ENCODE data around the gene ZNF280C. TPM values are rescaled to one million over a fixed set of nuclear protein-coding genes. Genes with fewer than 3 reads are reported as not detected.
A peak's percentile ranks its signal among the peaks of the same experiment; 100 is the strongest.

ZNF280C gene
- total and polyA plus RNA-seq, 2 of the 13 experiments (the other 11 are each of a cell fraction or from before 2014, with no cell fraction given), result 3.0 to 3.3 TPM

DNA sequence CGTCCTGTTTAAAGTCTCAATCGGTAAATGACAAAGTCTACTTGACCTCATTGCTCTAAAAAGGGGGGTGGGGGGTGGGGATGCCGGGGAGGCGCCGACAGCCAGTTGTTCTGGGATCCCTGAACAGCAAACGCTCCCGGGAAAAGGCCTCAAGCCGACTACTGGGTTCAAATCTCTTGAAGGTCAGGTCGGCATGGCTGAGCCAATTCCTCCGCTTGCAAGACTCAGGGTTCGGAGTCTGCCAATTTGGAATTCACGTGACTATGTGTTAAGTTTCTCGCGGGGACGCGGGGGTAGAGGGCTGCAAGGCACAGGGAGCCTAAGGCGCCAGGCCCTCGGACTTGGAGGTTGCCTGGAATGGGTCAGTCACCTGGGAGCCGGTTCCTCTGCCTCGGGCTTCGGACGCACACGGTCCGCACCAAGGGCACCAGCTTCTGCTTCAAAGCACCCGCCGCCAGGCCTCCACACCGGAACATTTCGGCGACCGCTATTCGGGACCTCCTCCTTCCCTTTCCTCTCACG, 103.5 kb downstream of the ZNF280C start (continued):
- no peak for TF ChIP-seq ZFP62 (CRISPR knock-in tag; IDR thresholded peaks at IDR 0.05)
- TF ChIP-seq, protein P1, sequence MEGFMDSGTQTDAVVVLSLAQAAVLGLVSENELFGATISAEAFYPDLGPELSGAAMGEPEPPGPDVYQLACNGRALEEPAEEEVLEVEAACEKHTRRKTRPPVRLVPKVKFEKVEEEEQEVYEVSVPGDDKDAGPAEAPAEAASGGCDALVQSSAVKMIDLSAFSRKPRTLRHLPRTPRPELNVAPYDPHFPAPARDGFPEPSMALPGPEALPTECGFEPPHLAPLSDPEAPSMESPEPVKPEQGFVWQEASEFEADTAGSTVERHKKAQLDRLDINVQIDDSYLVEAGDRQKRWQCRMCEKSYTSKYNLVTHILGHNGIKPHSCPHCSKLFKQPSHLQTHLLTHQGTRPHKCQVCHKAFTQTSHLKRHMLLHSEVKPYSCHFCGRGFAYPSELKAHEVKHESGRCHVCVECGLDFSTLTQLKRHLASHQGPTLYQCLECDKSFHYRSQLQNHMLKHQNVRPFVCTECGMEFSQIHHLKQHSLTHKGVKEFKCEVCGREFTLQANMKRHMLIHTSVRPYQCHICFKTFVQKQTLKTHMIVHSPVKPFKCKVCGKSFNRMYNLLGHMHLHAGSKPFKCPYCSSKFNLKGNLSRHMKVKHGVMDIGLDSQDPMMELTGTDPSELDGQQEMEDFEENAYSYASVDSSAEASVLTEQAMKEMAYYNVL (CRISPR knock-in tag; IDR thresholded peaks at IDR 0.05; ENCODE audit: borderline replicate concordance), result no peak
- TF ChIP-seq HDAC1 (CRISPR knock-in tag; IDR thresholded peaks at IDR 0.05), result peak; percentile 9; the same call in 1 of the 2 replicates
- no peak for TF ChIP-seq ZNF737 (CRISPR knock-in tag; IDR thresholded peaks at IDR 0.05; ENCODE audit: borderline replicate concordance)
- TF ChIP-seq MLLT10 (CRISPR knock-in tag; IDR thresholded peaks at IDR 0.05), result no peak
- TF ChIP-seq MZF1 (CRISPR knock-in tag; IDR thresholded peaks at IDR 0.05; ENCODE audit: borderline replicate concordance), result no peak
- no peak for TF ChIP-seq ZNF24 (IDR thresholded peaks at IDR 0.05)
- TF ChIP-seq HES4 (CRISPR knock-in tag; IDR thresholded peaks at IDR 0.05; ENCODE audit: borderline replicate concordance), result no peak
- no peak for TF ChIP-seq HOXA5 (CRISPR knock-in tag; IDR thresholded peaks at IDR 0.05)
- no peak for TF ChIP-seq HOXA7 (CRISPR knock-in tag; IDR thresholded peaks at IDR 0.05)
- TF ChIP-seq REL (CRISPR knock-in tag; conservative IDR thresholded peaks at IDR 0.05), result no peak
- TF ChIP-seq MED1 (CRISPR knock-in tag; IDR thresholded peaks at IDR 0.05), result no peak
- TF ChIP-seq ZNF687 (CRISPR knock-in tag; IDR thresholded peaks at IDR 0.05), result peak; percentile 79; the same call in 1 of the 2 replicates
- TF ChIP-seq ZNF18 (CRISPR knock-in tag; IDR thresholded peaks at IDR 0.05; ENCODE audit: insufficient replicate concordance), result peak; percentile 63
- TF ChIP-seq IRX3 (CRISPR knock-in tag; IDR thresholded peaks at IDR 0.05; ENCODE audit: borderline replicate concordance, low read depth), result no peak
- TF ChIP-seq GABPA (IDR thresholded peaks at IDR 0.05; ENCODE audit: low read depth, low read length), result no peak
- TF ChIP-seq GABPA (CRISPR knock-in tag; IDR thresholded peaks at IDR 0.05; ENCODE audit: low read depth), result no peak
- TF ChIP-seq AGO2 (optimal IDR thresholded peaks at IDR 0.05; ENCODE audit: low read depth, low read length), result peak; percentile 31
- TF ChIP-seq ZSCAN25 (CRISPR knock-in tag; IDR thresholded peaks at IDR 0.05), result no peak
- TF ChIP-seq KAT8 (CRISPR knock-in tag; IDR thresholded peaks at IDR 0.05), result no peak
- no peak for TF ChIP-seq ZNF572 (CRISPR knock-in tag; IDR thresholded peaks at IDR 0.05)
- peak; percentile 86; the same call in 1 of the 2 replicates for TF ChIP-seq PHF8 (CRISPR knock-in tag; IDR thresholded peaks at IDR 0.05)
- 0 out of 2 replicates have a peak, but pooled peaks have one; percentile 13 for TF ChIP-seq SMAD3 (CRISPR knock-in tag; IDR thresholded peaks at IDR 0.05)
